ENCODE results near the gene DCC. TPM values are rescaled to one million over a fixed set of nuclear protein-coding genes. Genes with fewer than 3 reads are reported as not detected.

DCC gene
- total and polyA plus RNA-seq, 2 donors from 2014 or later, result 3.9 TPM; not detected in 1

DNA sequence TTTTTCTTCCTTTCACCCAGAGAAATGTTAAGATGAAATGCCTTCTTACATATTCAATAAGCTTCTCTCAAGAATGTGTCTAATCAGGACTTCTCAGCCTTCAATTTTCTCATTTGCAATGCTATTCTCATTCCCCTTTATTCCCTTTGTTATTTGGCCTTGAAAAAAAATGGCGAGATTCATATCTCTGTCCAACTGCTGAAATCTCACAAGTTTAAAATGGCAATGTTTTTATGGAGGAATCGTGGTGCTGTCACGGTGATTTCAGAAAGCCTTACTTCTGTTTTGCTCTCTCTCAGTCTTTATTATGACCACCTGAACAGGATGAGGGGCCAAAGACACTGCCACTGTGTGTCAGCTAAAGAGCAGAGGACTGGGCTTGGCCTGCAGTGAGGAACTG, 928.5 kb downstream of the DCC start:
- FAIRE-seq, result no peak
- no peaks in the 10 kb centered on the region for H3K4me1 ChIP-seq (ENCODE audit: control insufficient read depth in 2 of 3, insufficient read depth in 2 of 3, low read depth in 1 of 3, low read length in 3 of 3)
- TF ChIP-seq, protein P1, sequence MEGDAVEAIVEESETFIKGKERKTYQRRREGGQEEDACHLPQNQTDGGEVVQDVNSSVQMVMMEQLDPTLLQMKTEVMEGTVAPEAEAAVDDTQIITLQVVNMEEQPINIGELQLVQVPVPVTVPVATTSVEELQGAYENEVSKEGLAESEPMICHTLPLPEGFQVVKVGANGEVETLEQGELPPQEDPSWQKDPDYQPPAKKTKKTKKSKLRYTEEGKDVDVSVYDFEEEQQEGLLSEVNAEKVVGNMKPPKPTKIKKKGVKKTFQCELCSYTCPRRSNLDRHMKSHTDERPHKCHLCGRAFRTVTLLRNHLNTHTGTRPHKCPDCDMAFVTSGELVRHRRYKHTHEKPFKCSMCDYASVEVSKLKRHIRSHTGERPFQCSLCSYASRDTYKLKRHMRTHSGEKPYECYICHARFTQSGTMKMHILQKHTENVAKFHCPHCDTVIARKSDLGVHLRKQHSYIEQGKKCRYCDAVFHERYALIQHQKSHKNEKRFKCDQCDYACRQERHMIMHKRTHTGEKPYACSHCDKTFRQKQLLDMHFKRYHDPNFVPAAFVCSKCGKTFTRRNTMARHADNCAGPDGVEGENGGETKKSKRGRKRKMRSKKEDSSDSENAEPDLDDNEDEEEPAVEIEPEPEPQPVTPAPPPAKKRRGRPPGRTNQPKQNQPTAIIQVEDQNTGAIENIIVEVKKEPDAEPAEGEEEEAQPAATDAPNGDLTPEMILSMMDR (IDR thresholded peaks at IDR 0.05; ENCODE audit: borderline replicate concordance, extremely low read depth, insufficient read depth), result no peak

DNA sequence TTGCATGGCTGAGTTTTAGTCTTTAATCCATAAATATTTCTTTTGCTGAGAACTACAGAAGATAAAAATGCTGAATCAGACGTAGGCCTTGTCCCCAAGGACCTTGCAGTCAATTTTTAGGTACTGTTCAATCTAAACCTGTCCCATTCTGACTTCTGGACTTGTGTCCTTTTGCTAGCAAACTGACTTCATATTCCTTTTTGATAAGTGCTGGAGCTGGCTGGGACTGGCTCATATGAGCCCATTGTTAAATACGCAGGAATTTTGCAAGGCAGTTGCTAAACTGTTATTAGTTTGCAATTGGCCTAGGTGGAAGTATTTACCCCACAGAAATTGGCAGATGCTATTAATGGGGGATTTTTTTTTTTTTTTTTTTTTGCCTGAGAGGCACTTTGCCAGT, 941.4 kb downstream of the DCC start:
- H3K27me3 ChIP-seq (ENCODE audit: control insufficient read depth, insufficient read depth, low read length), result no peaks in the 10 kb centered on the region
- no peaks in the 10 kb centered on the region for H3K36me3 ChIP-seq (ENCODE audit: control insufficient read depth in 2 of 3, insufficient read depth in 3 of 3, low read length in 3 of 3)
- H3K27ac ChIP-seq (ENCODE audit: low read depth in 2 of 2, low read length in 2 of 2), result no peak overlapping the region
- no peaks in the 10 kb centered on the region for H3K4me1 ChIP-seq (ENCODE audit: control insufficient read depth in 2 of 3, insufficient read depth in 2 of 3, low read depth in 1 of 3, low read length in 3 of 3)
- no peaks in the 10 kb centered on the region for H3K9me3 ChIP-seq (ENCODE audit: control insufficient read depth in 2 of 3, insufficient read depth in 1 of 3, low read length in 3 of 3)
- H3K9ac ChIP-seq (ENCODE audit: low read length in 3 of 3), result no peak overlapping the region
- FAIRE-seq (no peak), DNase-seq (no peak)
- no peak overlapping the region for H3K4me3 ChIP-seq (ENCODE audit: low read length in 3 of 3)
- intact Hi-C loops (cut with DNase I), result no loop called here
- TF ChIP-seq, protein P1 (IDR thresholded peaks at IDR 0.05; ENCODE audit: borderline replicate concordance, extremely low read depth, insufficient read depth), result no peak

More for the DNA sequence above, 928.5 kb downstream of the DCC start:
- no peak overlapping the region for H3K9ac ChIP-seq (ENCODE audit: low read length in 3 of 3)
- intact Hi-C loops (cut with DNase I), result no loop called here
- no peaks in the 10 kb centered on the region for H3K9me3 ChIP-seq (ENCODE audit: control insufficient read depth in 2 of 3, insufficient read depth in 1 of 3, low read length in 3 of 3)
- no peaks in the 10 kb centered on the region for H3K27me3 ChIP-seq (ENCODE audit: control insufficient read depth, insufficient read depth, low read length)
- H3K36me3 ChIP-seq (ENCODE audit: control insufficient read depth in 2 of 3, insufficient read depth in 3 of 3, low read length in 3 of 3), result no peaks in the 10 kb centered on the region
- no peak overlapping the region for H3K4me3 ChIP-seq (ENCODE audit: low read length in 3 of 3)
- peak in 2 of 5 donors; percentile 21 to 29 for DNase-seq
- no peak overlapping the region for H3K27ac ChIP-seq (ENCODE audit: low read depth in 2 of 2, low read length in 2 of 2)

GRCh38 chr18:53283708-53284107, 943.7 kb downstream of the DCC start:
- H3K36me3 ChIP-seq (ENCODE audit: control insufficient read depth in 2 of 3, insufficient read depth in 3 of 3, low read length in 3 of 3), result no peaks in the 10 kb centered on the region
- H3K27me3 ChIP-seq (ENCODE audit: control insufficient read depth, insufficient read depth, low read length), result no peaks in the 10 kb centered on the region
- no peak overlapping the region for H3K27ac ChIP-seq (ENCODE audit: low read depth in 2 of 2, low read length in 2 of 2)
- FAIRE-seq (no peak), DNase-seq (no peak)
- TF ChIP-seq, protein P1 (IDR thresholded peaks at IDR 0.05; ENCODE audit: borderline replicate concordance, extremely low read depth, insufficient read depth), result no peak
- no peak overlapping the region for H3K9ac ChIP-seq (ENCODE audit: low read length in 3 of 3)
- intact Hi-C loops (cut with DNase I), result no loop called here
- H3K4me3 ChIP-seq (ENCODE audit: low read length in 3 of 3), result no peak overlapping the region
- H3K9me3 ChIP-seq (ENCODE audit: control insufficient read depth in 2 of 3, insufficient read depth in 1 of 3, low read length in 3 of 3), result no peaks in the 10 kb centered on the region
- no peaks in the 10 kb centered on the region for H3K4me1 ChIP-seq (ENCODE audit: control insufficient read depth in 2 of 3, insufficient read depth in 2 of 3, low read depth in 1 of 3, low read length in 3 of 3)

DNA sequence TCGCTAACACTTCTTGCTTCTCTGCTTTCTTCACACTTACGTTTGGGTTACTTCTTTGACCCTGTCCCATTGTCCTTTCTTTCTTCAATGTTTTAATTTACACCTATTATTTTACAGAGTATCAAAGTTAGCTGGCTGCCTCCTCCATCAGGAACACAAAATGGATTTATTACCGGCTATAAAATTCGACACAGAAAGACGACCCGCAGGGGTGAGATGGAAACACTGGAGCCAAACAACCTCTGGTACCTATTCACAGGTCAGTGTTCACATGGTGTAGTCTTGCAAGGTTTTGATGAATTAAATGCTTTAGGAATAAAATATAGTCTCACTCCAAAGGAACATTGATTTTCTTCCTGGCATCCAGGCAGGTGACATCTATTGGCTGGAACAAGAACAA, 965.5 kb downstream of the DCC start:
- Histone ChIP-seq H3K27me3 (ENCODE audit: control insufficient read depth, insufficient read depth, low read length) (no peaks in the 10 kb centered on the region), H3K27ac (ENCODE audit: low read depth in 2 of 2, low read length in 2 of 2) (no peak overlapping the region), H3K36me3 (ENCODE audit: control insufficient read depth in 2 of 3, insufficient read depth in 3 of 3, low read length in 3 of 3) (no peaks in the 10 kb centered on the region), H3K9ac (ENCODE audit: low read length in 3 of 3) (no peak overlapping the region), H3K9me3 (ENCODE audit: control insufficient read depth in 2 of 3, insufficient read depth in 1 of 3, low read length in 3 of 3) (no peaks in the 10 kb centered on the region), H3K4me3 (ENCODE audit: low read length in 3 of 3) (no peak overlapping the region), H3K4me1 (ENCODE audit: control insufficient read depth in 2 of 3, insufficient read depth in 2 of 3, low read depth in 1 of 3, low read length in 3 of 3) (no peaks in the 10 kb centered on the region)
- DNase-seq (peak in 4 of 5 donors; percentile 54 to 88 (median 74)), FAIRE-seq (no peak)
- TF ChIP-seq, protein P1 (IDR thresholded peaks at IDR 0.05; ENCODE audit: borderline replicate concordance, extremely low read depth, insufficient read depth), result no peak
- intact Hi-C loops (cut with DNase I), result no loop called here

All from kidney (tissue), 14 donors.